GM12878 (cell line): ENCODE measurements around the gene GGT7.

Experiments
- CTCF ChIP-seq, 3 experiments: IDR thresholded peaks in 2 of 3; conservative IDR thresholded peaks in 1 of 3; 2 replicates each; pipeline ENCODE4 v1.5.1; 2011; ENCODE audit warnings: low read depth in 3 of 3, low read length in 3 of 3, mild to moderate bottlenecking in 3 of 3, control low read depth in 2 of 3, moderate library complexity in 2 of 3, inconsistent platforms in 1 of 3, mixed read lengths in 1 of 3; ENCODE audit not compliant: control insufficient read depth in 2 of 3, insufficient read depth in 1 of 3; ENCODE audit errors: extremely low read depth in 1 of 3
- E2F4 ChIP-seq: IDR thresholded peaks from 2 replicates; pipeline ENCODE4 v1.6.1; 2012; ENCODE audit warnings: low read depth, low read length, improper control_type of control experiment
- JUND ChIP-seq: IDR thresholded peaks from 2 replicates; pipeline ENCODE4 v1.6.1; 2012; ENCODE audit warnings: low read depth, mild to moderate bottlenecking, low read length, improper control_type of control experiment, moderate library complexity
- NR2C2 ChIP-seq: IDR thresholded peaks from 2 replicates; pipeline ENCODE4 v1.6.1; 2011; ENCODE audit warnings: borderline replicate concordance, low read depth; ENCODE audit not compliant: control insufficient read depth, insufficient read length
- POLR2A ChIP-seq: IDR thresholded peaks from 2 replicates; pipeline ENCODE4 v1.6.1; 2011; ENCODE audit warnings: low read depth, mild to moderate bottlenecking, low read length

- TF ChIP-seq CTCF (IDR thresholded peaks at IDR 0.05 in 2 of 3, conservative IDR thresholded peaks at IDR 0.05 in 1 of 3; ENCODE audit: control insufficient read depth in 2 of 3, extremely low read depth in 1 of 3, insufficient read depth in 1 of 3, low read depth in 3 of 3, low read length in 3 of 3) (no peak), NR2C2 (no peak), JUND (no peak), E2F4 (no peak), POLR2A (no peak)
These were observed 44.2 kb upstream of the GGT7 start for GRCh38 chr20:34916774-34917354.
